ENCODE results near the gene CEMP1. TPM values are rescaled to one million over a fixed set of nuclear protein-coding genes. Genes with fewer than 3 reads are reported as not detected.

Gene CEMP1
- total RNA-seq, 1 donor from 2014 or later = 0.22 TPM

DNA sequence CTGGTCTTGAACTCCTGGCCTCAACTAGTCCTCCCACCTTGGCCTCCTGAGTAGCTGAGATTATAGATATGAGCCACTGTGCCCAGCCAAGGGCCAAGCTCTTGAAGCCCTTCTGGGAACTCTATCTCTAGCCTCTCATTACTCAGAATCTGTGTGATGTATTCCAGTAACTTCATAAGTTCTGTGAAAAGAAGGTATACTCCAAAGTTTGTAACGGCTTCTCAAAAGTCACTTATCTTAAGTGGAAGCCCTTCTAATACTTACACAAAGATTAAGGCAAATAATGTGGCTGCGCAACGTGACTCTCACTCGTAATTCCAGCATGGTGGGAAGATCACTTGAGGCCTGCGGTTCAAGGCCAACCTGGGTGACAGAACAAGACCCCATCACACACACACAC, 36.6 kb downstream of the CEMP1 start:
- no peak for DNase-seq (ENCODE audit: extremely low spot score, unreplicated experiment)
- TF ChIP-seq, protein P1, sequence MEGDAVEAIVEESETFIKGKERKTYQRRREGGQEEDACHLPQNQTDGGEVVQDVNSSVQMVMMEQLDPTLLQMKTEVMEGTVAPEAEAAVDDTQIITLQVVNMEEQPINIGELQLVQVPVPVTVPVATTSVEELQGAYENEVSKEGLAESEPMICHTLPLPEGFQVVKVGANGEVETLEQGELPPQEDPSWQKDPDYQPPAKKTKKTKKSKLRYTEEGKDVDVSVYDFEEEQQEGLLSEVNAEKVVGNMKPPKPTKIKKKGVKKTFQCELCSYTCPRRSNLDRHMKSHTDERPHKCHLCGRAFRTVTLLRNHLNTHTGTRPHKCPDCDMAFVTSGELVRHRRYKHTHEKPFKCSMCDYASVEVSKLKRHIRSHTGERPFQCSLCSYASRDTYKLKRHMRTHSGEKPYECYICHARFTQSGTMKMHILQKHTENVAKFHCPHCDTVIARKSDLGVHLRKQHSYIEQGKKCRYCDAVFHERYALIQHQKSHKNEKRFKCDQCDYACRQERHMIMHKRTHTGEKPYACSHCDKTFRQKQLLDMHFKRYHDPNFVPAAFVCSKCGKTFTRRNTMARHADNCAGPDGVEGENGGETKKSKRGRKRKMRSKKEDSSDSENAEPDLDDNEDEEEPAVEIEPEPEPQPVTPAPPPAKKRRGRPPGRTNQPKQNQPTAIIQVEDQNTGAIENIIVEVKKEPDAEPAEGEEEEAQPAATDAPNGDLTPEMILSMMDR (conservative IDR thresholded peaks at IDR 0.05) = no peak
- no peak overlapping the region for H3K27ac Mint-ChIP-seq
- H3K4me3 Mint-ChIP-seq = no peak overlapping the region
- H3K4me1 Mint-ChIP-seq (ENCODE audit: unreplicated experiment) = peaks cover 10% of the 10 kb centered on the region
- no peaks in the 10 kb centered on the region for H3K9me3 Mint-ChIP-seq
- H3K27me3 Mint-ChIP-seq = no peaks in the 10 kb centered on the region
- no peaks in the 10 kb centered on the region for H3K36me3 Mint-ChIP-seq

DNA sequence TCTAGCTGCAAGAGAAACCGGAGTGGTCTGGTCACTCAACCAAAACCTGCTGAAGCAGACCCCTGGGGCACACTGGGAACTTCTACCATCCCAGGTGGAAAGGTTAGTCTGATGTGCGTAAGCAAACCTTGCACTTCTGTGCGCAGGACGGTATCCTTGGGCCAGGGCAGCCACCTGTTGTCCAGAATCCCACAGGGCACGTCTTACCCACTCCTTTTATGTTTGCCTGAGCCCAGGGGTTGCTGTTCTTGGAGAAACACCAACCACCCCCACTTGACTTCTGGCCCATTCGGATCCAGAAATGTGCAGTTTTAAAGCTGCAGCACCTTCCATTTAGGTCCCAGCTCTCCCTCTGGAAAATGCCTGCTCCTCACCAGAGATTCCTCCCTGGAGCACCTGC, 37.6 kb downstream of the CEMP1 start:
- Mint-ChIP-seq H3K4me3 (no peak overlapping the region), H3K36me3 (no peaks in the 10 kb centered on the region), H3K9me3 (no peaks in the 10 kb centered on the region), H3K27ac (no peak overlapping the region), H3K4me1 (ENCODE audit: unreplicated experiment) (peaks cover 10% of the 10 kb centered on the region), H3K27me3 (no peaks in the 10 kb centered on the region)
- DNase-seq (ENCODE audit: extremely low spot score, unreplicated experiment) = no peak
- TF ChIP-seq, protein P1 (conservative IDR thresholded peaks at IDR 0.05) = no peak

DNA sequence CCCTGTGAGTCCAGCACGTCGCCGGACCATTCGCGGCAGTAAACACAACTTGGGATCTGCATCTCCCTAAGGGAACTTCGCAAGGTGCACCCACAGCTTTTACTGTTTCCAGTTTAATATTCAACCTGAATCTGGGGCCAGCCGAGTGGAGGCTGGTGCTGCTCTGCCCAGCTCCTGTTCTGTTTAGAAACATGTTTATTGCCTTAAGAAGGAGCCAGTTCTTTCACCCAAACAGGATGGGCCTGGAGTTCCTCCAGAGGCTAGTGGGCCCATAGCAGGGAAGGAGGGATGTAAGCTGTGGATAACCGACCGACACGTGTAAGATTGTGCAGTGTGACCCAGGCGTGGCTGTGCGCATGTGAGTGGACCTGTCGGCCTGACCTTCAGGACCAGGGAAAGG, 38.9 kb downstream of the CEMP1 start:
- H3K27ac Mint-ChIP-seq = no peak overlapping the region
- no peaks in the 10 kb centered on the region for H3K27me3 Mint-ChIP-seq
- H3K4me1 Mint-ChIP-seq (ENCODE audit: unreplicated experiment) = peaks cover 8% of the 10 kb centered on the region
- no peak overlapping the region for H3K4me3 Mint-ChIP-seq
- no peaks in the 10 kb centered on the region for H3K9me3 Mint-ChIP-seq
- no peak for DNase-seq (ENCODE audit: extremely low spot score, unreplicated experiment)
- H3K36me3 Mint-ChIP-seq = no peaks in the 10 kb centered on the region
- TF ChIP-seq, protein P1 (conservative IDR thresholded peaks at IDR 0.05) = no peak

DNA sequence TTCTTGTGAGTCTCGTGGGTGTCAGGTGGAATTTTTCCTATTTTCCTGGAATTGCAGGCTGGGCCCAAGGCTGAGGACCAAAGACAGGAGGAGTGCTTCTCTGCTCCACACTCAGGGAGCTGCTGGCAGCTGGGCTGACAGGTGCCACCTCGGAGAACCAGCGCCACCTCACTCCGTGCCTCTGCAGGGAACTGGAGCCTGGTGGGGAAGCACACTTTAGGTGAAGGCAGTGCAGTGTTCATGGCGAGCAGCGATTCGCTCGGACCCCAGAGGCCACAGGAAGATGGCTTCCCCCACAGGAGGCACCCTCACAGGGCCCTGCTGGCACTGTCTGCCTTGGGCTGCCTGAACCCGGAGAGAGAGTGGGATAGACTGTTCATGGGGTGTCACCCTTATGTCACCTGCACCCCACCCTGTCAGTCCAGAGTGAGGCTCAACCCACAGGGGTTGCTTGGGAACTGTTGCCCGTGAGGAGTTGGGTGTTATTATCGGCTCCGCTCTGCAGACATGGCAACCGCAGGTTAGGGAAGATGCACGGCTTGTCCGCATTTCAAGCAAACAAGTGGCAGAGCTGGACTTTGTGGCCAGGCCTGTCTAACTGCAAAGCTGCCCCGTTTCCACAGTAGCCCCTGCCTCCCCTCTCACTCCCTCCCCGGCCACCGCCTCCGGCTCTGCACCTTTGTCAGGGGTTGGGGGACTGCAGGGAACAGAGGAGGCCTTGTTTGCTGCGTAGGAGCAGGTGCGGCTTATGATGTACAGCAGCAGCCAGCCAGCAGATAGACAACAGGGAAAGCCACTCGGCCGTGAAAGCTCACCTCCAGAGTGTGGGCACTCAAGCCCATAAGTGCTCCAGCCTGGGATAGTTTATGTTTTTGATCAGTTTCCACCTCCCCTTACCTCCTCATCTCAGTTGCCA, 40.8 kb downstream of the CEMP1 start:
- H3K4me3 Mint-ChIP-seq = no peak overlapping the region

DNA sequence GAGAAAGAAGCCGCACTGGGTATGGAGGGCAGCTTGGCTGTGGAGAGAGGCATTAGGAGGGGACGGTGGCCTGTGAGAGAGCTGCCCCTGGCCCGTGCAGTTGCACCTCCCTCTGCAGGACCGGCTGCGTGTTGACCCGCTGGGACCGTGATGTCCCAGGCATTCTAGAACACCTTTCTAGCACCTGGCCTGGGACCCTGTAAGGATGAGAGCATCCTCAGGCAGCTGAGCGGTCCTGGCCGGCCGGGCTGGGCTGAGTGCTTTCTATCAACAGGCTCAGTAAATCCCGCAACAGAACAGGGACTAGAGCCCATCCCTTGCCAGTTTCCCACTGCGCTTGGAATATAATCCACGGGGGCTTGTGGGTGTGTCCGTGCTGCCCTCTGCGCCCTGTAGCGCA, 41.6 kb downstream of the CEMP1 start:
- no peak overlapping the region for H3K4me3 Mint-ChIP-seq
- no peaks in the 10 kb centered on the region for H3K9me3 Mint-ChIP-seq
- no peaks in the 10 kb centered on the region for H3K27me3 Mint-ChIP-seq
- peaks cover 20% of the 10 kb centered on the region for H3K4me1 Mint-ChIP-seq (ENCODE audit: unreplicated experiment)
- no peak overlapping the region for H3K27ac Mint-ChIP-seq
- H3K36me3 Mint-ChIP-seq = no peaks in the 10 kb centered on the region
- TF ChIP-seq, protein P1 (conservative IDR thresholded peaks at IDR 0.05) = no peak
- DNase-seq (ENCODE audit: extremely low spot score, unreplicated experiment) = no peak

More for the DNA sequence above, 40.8 kb downstream of the CEMP1 start:
- no peaks in the 10 kb centered on the region for H3K36me3 Mint-ChIP-seq
- no peak overlapping the region for H3K27ac Mint-ChIP-seq
- no peak for DNase-seq (ENCODE audit: extremely low spot score, unreplicated experiment)
- H3K27me3 Mint-ChIP-seq = no peaks in the 10 kb centered on the region
- H3K9me3 Mint-ChIP-seq = no peaks in the 10 kb centered on the region
- TF ChIP-seq, protein P1 (conservative IDR thresholded peaks at IDR 0.05) = no peak
- peaks cover 11% of the 10 kb centered on the region for H3K4me1 Mint-ChIP-seq (ENCODE audit: unreplicated experiment)

Data from type B pancreatic cell (in vitro differentiated cells).